IMR-90 (cell line): Measurements from ENCODE around the gene NHLRC3. TPM values are rescaled to one million over a fixed set of nuclear protein-coding genes. Genes with fewer than 3 reads are reported as not detected.

Experiments
- polyA plus RNA-seq, 3 experiments: library from polyadenylated mRNA; depleted of rRNA; stranded (reverse); fragments of >200 nt; gene quantifications; 2 replicates each; pipeline ENCODE4 v1.2.3, GENCODE V29; 2012; ENCODE audit warnings: low replicate concordance in 1 of 3
- total RNA-seq: library from RNA; depleted of rRNA; stranded (reverse); fragments of >200 nt; gene quantifications from 2 replicates; pipeline ENCODE4 v1.2.3, GENCODE V29; 2012; rRNA removed

The NHLRC3 gene
- total and polyA plus RNA-seq, 2 of the 4 experiments (the other 2 are of a cell fraction): 3.0 to 4.2 TPM

Other genes with a start within 250 kb of the NHLRC3 start
- not detected in 2 replicates for gene STOML3, start 47.6 kb upstream of the NHLRC3 start, total RNA-seq
- not detected in 2 replicates for gene STOML3, start 47.6 kb upstream of the NHLRC3 start, polyA plus RNA-seq (2012; rRNA removed)
- 2.0 and 4.2 TPM in 2 replicates for gene PROSER1, start 367 bp upstream of the NHLRC3 start, total RNA-seq
- gene PROSER1, start 367 bp upstream of the NHLRC3 start, polyA plus RNA-seq (2012; rRNA removed): 13.2 and 13.4 TPM in 2 replicates